ENCODE measurements around the gene HYAL2.

- peak; percentile 65 for TF ChIP-seq POLR2AphosphoS5 (IDR thresholded peaks at IDR 0.05; ENCODE audit: low read depth, low read length)
- no peak for TF ChIP-seq REST (IDR thresholded peaks at IDR 0.05; ENCODE audit: insufficient read depth in 1 of 2, low read depth in 2 of 2, low read length in 2 of 2)
- TF ChIP-seq SIN3A (IDR thresholded peaks at IDR 0.05; ENCODE audit: borderline replicate concordance, insufficient read depth, low read length), result no peak
- peak; percentile 50; the same call in 1 of the 2 replicates for TF ChIP-seq TAF1 (IDR thresholded peaks at IDR 0.05; ENCODE audit: borderline replicate concordance, insufficient read depth, low read length)
Measured at GRCh38 chr3:50358911-50359759, 36.6 kb upstream of the HYAL2 start, which contains the start of gene TMEM115.
